ENCODE data around the gene CPN2. TPM values are rescaled to one million over a fixed set of nuclear protein-coding genes. Genes with fewer than 3 reads are reported as not detected.
A peak's percentile ranks its signal among the peaks of the same experiment; 100 is the strongest.

The CPN2 gene
- total RNA-seq, 1 experiment from 2014 or later, result 0.09 TPM

- TF ChIP-seq, protein P1, sequence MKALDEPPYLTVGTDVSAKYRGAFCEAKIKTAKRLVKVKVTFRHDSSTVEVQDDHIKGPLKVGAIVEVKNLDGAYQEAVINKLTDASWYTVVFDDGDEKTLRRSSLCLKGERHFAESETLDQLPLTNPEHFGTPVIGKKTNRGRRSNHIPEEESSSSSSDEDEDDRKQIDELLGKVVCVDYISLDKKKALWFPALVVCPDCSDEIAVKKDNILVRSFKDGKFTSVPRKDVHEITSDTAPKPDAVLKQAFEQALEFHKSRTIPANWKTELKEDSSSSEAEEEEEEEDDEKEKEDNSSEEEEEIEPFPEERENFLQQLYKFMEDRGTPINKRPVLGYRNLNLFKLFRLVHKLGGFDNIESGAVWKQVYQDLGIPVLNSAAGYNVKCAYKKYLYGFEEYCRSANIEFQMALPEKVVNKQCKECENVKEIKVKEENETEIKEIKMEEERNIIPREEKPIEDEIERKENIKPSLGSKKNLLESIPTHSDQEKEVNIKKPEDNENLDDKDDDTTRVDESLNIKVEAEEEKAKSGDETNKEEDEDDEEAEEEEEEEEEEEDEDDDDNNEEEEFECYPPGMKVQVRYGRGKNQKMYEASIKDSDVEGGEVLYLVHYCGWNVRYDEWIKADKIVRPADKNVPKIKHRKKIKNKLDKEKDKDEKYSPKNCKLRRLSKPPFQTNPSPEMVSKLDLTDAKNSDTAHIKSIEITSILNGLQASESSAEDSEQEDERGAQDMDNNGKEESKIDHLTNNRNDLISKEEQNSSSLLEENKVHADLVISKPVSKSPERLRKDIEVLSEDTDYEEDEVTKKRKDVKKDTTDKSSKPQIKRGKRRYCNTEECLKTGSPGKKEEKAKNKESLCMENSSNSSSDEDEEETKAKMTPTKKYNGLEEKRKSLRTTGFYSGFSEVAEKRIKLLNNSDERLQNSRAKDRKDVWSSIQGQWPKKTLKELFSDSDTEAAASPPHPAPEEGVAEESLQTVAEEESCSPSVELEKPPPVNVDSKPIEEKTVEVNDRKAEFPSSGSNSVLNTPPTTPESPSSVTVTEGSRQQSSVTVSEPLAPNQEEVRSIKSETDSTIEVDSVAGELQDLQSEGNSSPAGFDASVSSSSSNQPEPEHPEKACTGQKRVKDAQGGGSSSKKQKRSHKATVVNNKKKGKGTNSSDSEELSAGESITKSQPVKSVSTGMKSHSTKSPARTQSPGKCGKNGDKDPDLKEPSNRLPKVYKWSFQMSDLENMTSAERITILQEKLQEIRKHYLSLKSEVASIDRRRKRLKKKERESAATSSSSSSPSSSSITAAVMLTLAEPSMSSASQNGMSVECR (CRISPR knock-in tag; IDR thresholded peaks at IDR 0.05; ENCODE audit: borderline replicate concordance), result no peak
- TF ChIP-seq SMAD3 (CRISPR knock-in tag; IDR thresholded peaks at IDR 0.05; ENCODE audit: borderline replicate concordance), result no peak
- TF ChIP-seq FOXJ3 (CRISPR knock-in tag; IDR thresholded peaks at IDR 0.05; ENCODE audit: borderline replicate concordance), result no peak
- TF ChIP-seq, protein P2, sequence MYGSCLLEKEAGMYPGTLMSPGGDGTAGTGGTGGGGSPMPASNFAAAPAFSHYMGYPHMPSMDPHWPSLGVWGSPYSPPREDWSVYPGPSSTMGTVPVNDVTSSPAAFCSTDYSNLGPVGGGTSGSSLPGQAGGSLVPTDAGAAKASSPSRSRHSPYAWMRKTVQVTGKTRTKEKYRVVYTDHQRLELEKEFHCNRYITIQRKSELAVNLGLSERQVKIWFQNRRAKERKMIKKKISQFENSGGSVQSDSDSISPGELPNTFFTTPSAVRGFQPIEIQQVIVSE (CRISPR knock-in tag; IDR thresholded peaks at IDR 0.05; ENCODE audit: borderline replicate concordance), result no peak
Observed at GRCh38 chr3:194376241-194376560, 25.1 kb upstream of the CPN2 start (continued).

GRCh38 chr3:194375473-194376240, 24.5 kb upstream of the CPN2 start:
- Mint-ChIP-seq H3K27ac (0 out of 2 replicates have a peak overlapping the region, but pooled peaks have one; percentile 5), H3K4me1 (peaks cover 35% of the 10 kb centered on the region), H3K9me3 (no peaks in the 10 kb centered on the region), H3K27me3 (ENCODE audit: low read depth) (no peaks in the 10 kb centered on the region), H3K4me3 (peak overlapping the region; percentile 30; the same call in 1 of the 2 replicates), H3K36me3 (no peaks in the 10 kb centered on the region)
- ATAC-seq (no peak), DNase-seq (ENCODE audit: low spot score) (no peak)
- TF ChIP-seq ZNF423 (CRISPR knock-in tag; IDR thresholded peaks at IDR 0.05), result no peak
- TF ChIP-seq CREM (CRISPR knock-in tag; IDR thresholded peaks at IDR 0.05), result no peak
- TF ChIP-seq NFATC4 (CRISPR knock-in tag; IDR thresholded peaks at IDR 0.05), result no peak
- no peak for TF ChIP-seq CREB1 (CRISPR knock-in tag; IDR thresholded peaks at IDR 0.05)
- no peak for TF ChIP-seq HMGXB4 (CRISPR knock-in tag; IDR thresholded peaks at IDR 0.05)
- no peak for TF ChIP-seq ZNF219 (CRISPR knock-in tag; IDR thresholded peaks at IDR 0.05; ENCODE audit: borderline replicate concordance)
- no peak for TF ChIP-seq IRF2 (CRISPR knock-in tag; IDR thresholded peaks at IDR 0.05; ENCODE audit: borderline replicate concordance, low read depth)
- TF ChIP-seq, protein P1 (CRISPR knock-in tag; IDR thresholded peaks at IDR 0.05; ENCODE audit: borderline replicate concordance), result no peak
- no peak for TF ChIP-seq TCF7 (CRISPR knock-in tag; IDR thresholded peaks at IDR 0.05; ENCODE audit: low read depth)
- TF ChIP-seq ZNF281 (CRISPR knock-in tag; IDR thresholded peaks at IDR 0.05), result no peak
- TF ChIP-seq E2F5 (CRISPR knock-in tag; IDR thresholded peaks at IDR 0.05), result no peak
- no peak for TF ChIP-seq STAT6 (CRISPR knock-in tag; conservative IDR thresholded peaks at IDR 0.05; ENCODE audit: low read depth)
- ChIA-PET CTCF (interaction anchor here (0.8 to 1.3 kb wide), 5 partner anchors 19 to 96 kb away, joined by 3 to 9 read pairs (median 4); no protein-coding TSS in a partner anchor), POLR2A (interaction anchor here (0.6 kb wide), 1 partner anchor 79 kb away, joined by 8 read pairs; no protein-coding TSS in a partner anchor)

Measured in WTC11 (cell line).